PC-3 (cell line): ENCODE results near the gene KLRG1.

ENCODE experiments used
- CTCF ChIP-seq: fragments of 300-600 bp; sonication (generic); conservative IDR thresholded peaks from 2 replicates; pipeline ENCODE4 v1.5.1; 2017; ENCODE audit warnings: antibody characterized with exemption, low read depth, mild to moderate bottlenecking, low read length
- EZH2 ChIP-seq: fragments of 300-600 bp; sonication (generic); IDR thresholded peaks from one replicate; pipeline ENCODE4 v1.6.1; 2017; ENCODE audit warnings: antibody characterized with exemption, mild to moderate bottlenecking, low read length; ENCODE audit not compliant: unreplicated experiment
- EZH2phosphoT487 ChIP-seq: fragments of 300-600 bp; sonication (generic); IDR thresholded peaks from 2 replicates; pipeline ENCODE4 v1.6.1; 2018; ENCODE audit warnings: mild to moderate bottlenecking, antibody characterized with exemption, low read length, borderline replicate concordance

GRCh38 chr12:8943565-8944186, 45.7 kb upstream of the KLRG1 start:
- no peak for TF ChIP-seq CTCF
- TF ChIP-seq EZH2 = no peak
- no peak for TF ChIP-seq EZH2phosphoT487
